ENCODE measurements around the gene IQCN.

- no peak for TF ChIP-seq EZH2phosphoT487 (IDR thresholded peaks at IDR 0.05; ENCODE audit: borderline replicate concordance, low read depth, low read length)
- no peak for TF ChIP-seq CTCF (conservative IDR thresholded peaks at IDR 0.05; ENCODE audit: low read length)
These were observed 50.3 kb downstream of the IQCN start for GRCh38 chr19:18223860-18224524.
